AG04450 (cell line): ENCODE data around the gene OSBP2. TPM values are rescaled to one million over a fixed set of nuclear protein-coding genes. Genes with fewer than 3 reads are reported as not detected.

Source experiments
- CTCF ChIA-PET: fragments of 300-600, 350-600 bp; formaldehyde crosslinking; extraction: SDS; loops from one replicate; lab custom pipeline; 2022; ENCODE audit warnings: antibody characterized with exemption, inconsistent platforms; lab: Charles Lee
- POLR2A ChIA-PET: fragments of 350-600 bp; formaldehyde crosslinking; extraction: SDS; loops from one replicate; lab custom pipeline; 2021; ENCODE audit warnings: antibody characterized with exemption, inconsistent platforms; lab: Yijun Ruan, JAX
- DNase-seq: peaks from one replicate; pipeline ENCODE4 v3.0.0-alpha.2; 2011; ENCODE audit warnings: low read depth, low spot score
- H3K27ac ChIP-seq: one replicate; pipeline ENCODE4 v1.5.1; 2012; ENCODE audit warnings: low read depth, low read length, control low read depth
- H3K27me3 ChIP-seq: one replicate; pipeline ENCODE4 v1.6.0; 2012; ENCODE audit warnings: low read length; ENCODE audit not compliant: control insufficient read depth, insufficient read depth
- H3K4me3 ChIP-seq: 2 replicates; pipeline ENCODE4 v1.5.1; 2011; ENCODE audit warnings: mild to moderate bottlenecking, low read depth, low read length, control low read depth
- H3K9me3 ChIP-seq: 2 replicates; pipeline ENCODE4 v1.5.1; 2012; ENCODE audit warnings: low read length; ENCODE audit not compliant: control insufficient read depth, insufficient read depth
- CTCF ChIP-seq: IDR thresholded peaks from 2 replicates; pipeline ENCODE4 v1.5.1; 2011; ENCODE audit warnings: low read depth, low read length, control low read depth, inconsistent platforms
- polyA plus RNA-seq: library from polyadenylated mRNA; depleted of rRNA; stranded (reverse); fragments of >200 nt; gene quantifications from 2 replicates; pipeline ENCODE4 v1.2.3, GENCODE V29; 2011

Gene OSBP2
- polyA plus RNA-seq, 1 experiment, result 1.8 TPM

- Histone ChIP-seq H3K27ac (no peak overlapping the region), H3K27me3 (peaks cover 2% of the 10 kb centered on the region), H3K9me3 (peaks cover 1% of the 10 kb centered on the region; the same call in 1 of the 2 replicates), H3K4me3 (no peak overlapping the region)
- DNase-seq, result no peak
- CTCF ChIA-PET, result no interaction called here
- TF ChIP-seq CTCF, result no peak
- POLR2A ChIA-PET, result no interaction called here
These were observed 137.8 kb downstream of the OSBP2 start for GRCh38 chr22:30832407-30832987.

DNA sequence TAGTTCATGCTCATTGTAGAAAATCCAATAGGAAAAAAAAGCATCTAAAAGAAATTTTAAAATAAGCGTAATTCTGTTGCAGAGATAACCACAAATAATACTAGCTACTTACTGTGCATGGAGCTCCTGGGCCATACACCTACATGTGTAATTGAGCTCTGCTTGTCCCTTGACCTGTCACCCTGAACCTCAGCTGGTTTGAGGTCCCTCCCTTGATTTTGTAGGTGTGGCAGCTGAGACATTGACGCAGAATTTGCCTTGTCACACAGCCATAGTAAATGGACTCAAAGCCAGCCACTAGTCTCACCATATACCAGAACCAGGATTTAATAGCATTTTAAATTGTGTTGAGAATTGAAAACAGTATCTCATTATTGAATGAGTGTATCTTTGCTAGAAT lies 138.6 kb downstream of the OSBP2 start:
- Histone ChIP-seq H3K9me3 (peaks cover 3% of the 10 kb centered on the region; the same call in 1 of the 2 replicates), H3K4me3 (no peak overlapping the region), H3K27ac (no peak overlapping the region), H3K27me3 (peaks cover 3% of the 10 kb centered on the region)
- no peak for DNase-seq
- ChIA-PET POLR2A (no interaction called here), CTCF (no interaction called here)
- TF ChIP-seq CTCF, result no peak

DNA sequence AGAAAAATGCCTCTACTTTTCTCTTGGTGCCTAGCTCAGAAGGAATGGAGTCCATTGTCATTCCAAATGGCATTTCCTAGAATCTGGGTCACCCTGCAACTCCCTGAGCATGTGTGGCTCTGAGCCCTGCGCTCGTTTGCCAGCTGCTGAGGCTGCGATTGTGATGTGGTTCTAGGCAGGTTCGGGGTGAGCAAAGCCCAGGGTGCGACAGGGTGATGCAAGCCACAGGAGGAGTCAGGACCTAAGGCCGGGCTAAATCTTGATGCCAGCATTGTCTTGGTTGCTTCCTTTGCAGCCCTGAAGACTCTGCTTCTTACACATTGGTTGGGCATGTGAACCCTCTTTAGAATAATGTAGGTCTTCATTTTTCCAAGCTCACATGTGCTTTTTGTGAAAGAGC lies 142.9 kb downstream of the OSBP2 start:
- TF ChIP-seq CTCF, result no peak
- DNase-seq, result no peak
- POLR2A ChIA-PET, result no interaction called here

DNA sequence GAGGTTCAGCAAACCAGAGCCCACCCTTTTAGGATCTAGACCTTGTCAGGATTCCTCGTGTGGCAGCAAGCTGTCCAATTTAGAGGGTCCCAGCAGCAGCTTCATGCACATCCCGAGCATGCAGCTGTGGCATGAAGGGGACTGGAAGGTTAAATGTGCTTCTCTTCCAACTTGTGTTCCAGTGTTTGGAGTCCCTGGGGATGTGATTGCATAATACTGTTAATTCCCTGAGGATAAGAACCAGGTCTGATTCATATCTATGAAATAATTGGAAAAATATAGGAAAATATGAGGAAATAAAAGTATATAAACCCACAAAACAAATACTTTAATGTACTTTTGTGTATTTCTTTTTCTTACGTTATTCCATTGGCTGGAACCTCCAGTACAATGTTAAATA lies 143.4 kb downstream of the OSBP2 start:
- peaks cover 3% of the 10 kb centered on the region; the same call in 1 of the 2 replicates for H3K9me3 ChIP-seq
- H3K27ac ChIP-seq, result no peak overlapping the region
- H3K27me3 ChIP-seq, result peaks cover 3% of the 10 kb centered on the region
- POLR2A ChIA-PET, result no interaction called here
- DNase-seq, result no peak
- CTCF ChIA-PET, result no interaction called here
- TF ChIP-seq CTCF, result no peak
- no peak overlapping the region for H3K4me3 ChIP-seq

More for the DNA sequence above, 142.9 kb downstream of the OSBP2 start:
- H3K27ac ChIP-seq, result no peak overlapping the region
- CTCF ChIA-PET, result no interaction called here
- H3K27me3 ChIP-seq, result peaks cover 3% of the 10 kb centered on the region
- H3K4me3 ChIP-seq, result no peak overlapping the region
- H3K9me3 ChIP-seq, result peaks cover 3% of the 10 kb centered on the region; the same call in 1 of the 2 replicates

GRCh38 chr22:30841273-30841672 lies 146.6 kb downstream of the OSBP2 start:
- peaks cover 3% of the 10 kb centered on the region; the same call in 1 of the 2 replicates for H3K9me3 ChIP-seq
- POLR2A ChIA-PET, result no interaction called here
- no peak overlapping the region for H3K27ac ChIP-seq
- CTCF ChIA-PET, result no interaction called here
- H3K4me3 ChIP-seq, result no peak overlapping the region
- DNase-seq, result no peak
- no peak for TF ChIP-seq CTCF
- peaks cover 3% of the 10 kb centered on the region for H3K27me3 ChIP-seq
